ENCODE measurements around the gene P2RY2. TPM values are rescaled to one million over a fixed set of nuclear protein-coding genes. Genes with fewer than 3 reads are reported as not detected.

The P2RY2 gene
- total and polyA plus RNA-seq, 9 of the 15 experiments (the other 6 are each of a cell fraction or from before 2014, with no cell fraction given), result not detected

- Histone ChIP-seq H3K9me3 (replicated peaks; ENCODE audit: control insufficient read depth, insufficient read depth, low read depth, low read length) (no peaks in the 10 kb centered on the region), H3K27me3 (ENCODE audit: control insufficient read depth in 2 of 2, insufficient read depth in 2 of 2, low read length in 2 of 2) (peaks cover 6 to 71% of the 10 kb centered on the region in 2 experiments; a peak in 3 of 5 replicates), H3K4me1 (replicated peaks in 1 of 2; ENCODE audit: control insufficient read depth in 2 of 2, insufficient read depth in 2 of 2, low read length in 2 of 2) (peaks cover 0 to 12% of the 10 kb centered on the region in 2 experiments; a peak in 2 of 5 replicates), H3K27ac (ENCODE audit: extremely low read depth, low read depth, low read length) (no peak overlapping the region), H3K9me1 (ENCODE audit: control insufficient read depth, insufficient read depth, low read length) (no peaks in the 10 kb centered on the region), H3K4me2 (ENCODE audit: insufficient read depth, low read length) (no peak overlapping the region), H3K4me3 (no peak overlapping the region), H3K36me3 (ENCODE audit: control insufficient read depth, insufficient read depth, low read length) (no peaks in the 10 kb centered on the region), H3K9ac (ENCODE audit: insufficient read depth in 1 of 2, low read depth in 2 of 2, low read length in 2 of 2) (no peak overlapping the region), H4K20me1 (replicated peaks; ENCODE audit: control insufficient read depth, insufficient read depth, low read length) (no peaks in the 10 kb centered on the region; the same call in 1 of the 2 replicates), H2AFZ (ENCODE audit: low read depth, low read length) (no peak overlapping the region), H3K79me2 (ENCODE audit: control insufficient read depth, insufficient read depth, low read length) (no peaks in the 10 kb centered on the region)
- POLR2A ChIA-PET, result interaction anchor here (1.0 kb wide), 1 partner anchor 25 kb away, joined by 3 read pairs; no protein-coding TSS in a partner anchor
- no peak for ATAC-seq
- in situ Hi-C loops (cut with MboI), result no loop called here
- no peak for DNase-seq (ENCODE audit: extremely low read depth in 1 of 4, low spot score in 3 of 4)
- FAIRE-seq, result no peak
- CTCF ChIA-PET (ENCODE audit: low intra/inter-chr PET ratio), result no interaction called here
- BruUV-seq (replicated peaks), result no TSS peak
- intact Hi-C loops (cut with micrococcal nuclease), result no loop called here
- TF ChIP-seq HNRNPUL1 (IDR thresholded peaks at IDR 0.05; ENCODE audit: low read length) (no peak), TFAM (CRISPR knock-in tag; conservative IDR thresholded peaks at IDR 0.05) (no peak), CHCHD3 (CRISPR knock-in tag; IDR thresholded peaks at IDR 0.05) (no peak), HNRNPL (IDR thresholded peaks at IDR 0.05; ENCODE audit: low read depth, low read length) (no peak), BRF2 (IDR thresholded peaks at IDR 0.05; ENCODE audit: borderline replicate concordance, insufficient read depth, insufficient read length) (no peak), SMARCB1 (IDR thresholded peaks at IDR 0.05; ENCODE audit: insufficient read length, low read depth) (no peak)
- TF ChIP-seq, protein P1, sequence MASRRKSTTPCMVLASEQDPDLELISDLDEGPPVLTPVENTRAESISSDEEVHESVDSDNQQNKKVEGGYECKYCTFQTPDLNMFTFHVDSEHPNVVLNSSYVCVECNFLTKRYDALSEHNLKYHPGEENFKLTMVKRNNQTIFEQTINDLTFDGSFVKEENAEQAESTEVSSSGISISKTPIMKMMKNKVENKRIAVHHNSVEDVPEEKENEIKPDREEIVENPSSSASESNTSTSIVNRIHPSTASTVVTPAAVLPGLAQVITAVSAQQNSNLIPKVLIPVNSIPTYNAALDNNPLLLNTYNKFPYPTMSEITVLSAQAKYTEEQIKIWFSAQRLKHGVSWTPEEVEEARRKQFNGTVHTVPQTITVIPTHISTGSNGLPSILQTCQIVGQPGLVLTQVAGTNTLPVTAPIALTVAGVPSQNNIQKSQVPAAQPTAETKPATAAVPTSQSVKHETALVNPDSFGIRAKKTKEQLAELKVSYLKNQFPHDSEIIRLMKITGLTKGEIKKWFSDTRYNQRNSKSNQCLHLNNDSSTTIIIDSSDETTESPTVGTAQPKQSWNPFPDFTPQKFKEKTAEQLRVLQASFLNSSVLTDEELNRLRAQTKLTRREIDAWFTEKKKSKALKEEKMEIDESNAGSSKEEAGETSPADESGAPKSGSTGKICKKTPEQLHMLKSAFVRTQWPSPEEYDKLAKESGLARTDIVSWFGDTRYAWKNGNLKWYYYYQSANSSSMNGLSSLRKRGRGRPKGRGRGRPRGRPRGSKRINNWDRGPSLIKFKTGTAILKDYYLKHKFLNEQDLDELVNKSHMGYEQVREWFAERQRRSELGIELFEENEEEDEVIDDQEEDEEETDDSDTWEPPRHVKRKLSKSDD (conservative IDR thresholded peaks at IDR 0.05; ENCODE audit: low read length), result no peak
- TF ChIP-seq, protein P2, sequence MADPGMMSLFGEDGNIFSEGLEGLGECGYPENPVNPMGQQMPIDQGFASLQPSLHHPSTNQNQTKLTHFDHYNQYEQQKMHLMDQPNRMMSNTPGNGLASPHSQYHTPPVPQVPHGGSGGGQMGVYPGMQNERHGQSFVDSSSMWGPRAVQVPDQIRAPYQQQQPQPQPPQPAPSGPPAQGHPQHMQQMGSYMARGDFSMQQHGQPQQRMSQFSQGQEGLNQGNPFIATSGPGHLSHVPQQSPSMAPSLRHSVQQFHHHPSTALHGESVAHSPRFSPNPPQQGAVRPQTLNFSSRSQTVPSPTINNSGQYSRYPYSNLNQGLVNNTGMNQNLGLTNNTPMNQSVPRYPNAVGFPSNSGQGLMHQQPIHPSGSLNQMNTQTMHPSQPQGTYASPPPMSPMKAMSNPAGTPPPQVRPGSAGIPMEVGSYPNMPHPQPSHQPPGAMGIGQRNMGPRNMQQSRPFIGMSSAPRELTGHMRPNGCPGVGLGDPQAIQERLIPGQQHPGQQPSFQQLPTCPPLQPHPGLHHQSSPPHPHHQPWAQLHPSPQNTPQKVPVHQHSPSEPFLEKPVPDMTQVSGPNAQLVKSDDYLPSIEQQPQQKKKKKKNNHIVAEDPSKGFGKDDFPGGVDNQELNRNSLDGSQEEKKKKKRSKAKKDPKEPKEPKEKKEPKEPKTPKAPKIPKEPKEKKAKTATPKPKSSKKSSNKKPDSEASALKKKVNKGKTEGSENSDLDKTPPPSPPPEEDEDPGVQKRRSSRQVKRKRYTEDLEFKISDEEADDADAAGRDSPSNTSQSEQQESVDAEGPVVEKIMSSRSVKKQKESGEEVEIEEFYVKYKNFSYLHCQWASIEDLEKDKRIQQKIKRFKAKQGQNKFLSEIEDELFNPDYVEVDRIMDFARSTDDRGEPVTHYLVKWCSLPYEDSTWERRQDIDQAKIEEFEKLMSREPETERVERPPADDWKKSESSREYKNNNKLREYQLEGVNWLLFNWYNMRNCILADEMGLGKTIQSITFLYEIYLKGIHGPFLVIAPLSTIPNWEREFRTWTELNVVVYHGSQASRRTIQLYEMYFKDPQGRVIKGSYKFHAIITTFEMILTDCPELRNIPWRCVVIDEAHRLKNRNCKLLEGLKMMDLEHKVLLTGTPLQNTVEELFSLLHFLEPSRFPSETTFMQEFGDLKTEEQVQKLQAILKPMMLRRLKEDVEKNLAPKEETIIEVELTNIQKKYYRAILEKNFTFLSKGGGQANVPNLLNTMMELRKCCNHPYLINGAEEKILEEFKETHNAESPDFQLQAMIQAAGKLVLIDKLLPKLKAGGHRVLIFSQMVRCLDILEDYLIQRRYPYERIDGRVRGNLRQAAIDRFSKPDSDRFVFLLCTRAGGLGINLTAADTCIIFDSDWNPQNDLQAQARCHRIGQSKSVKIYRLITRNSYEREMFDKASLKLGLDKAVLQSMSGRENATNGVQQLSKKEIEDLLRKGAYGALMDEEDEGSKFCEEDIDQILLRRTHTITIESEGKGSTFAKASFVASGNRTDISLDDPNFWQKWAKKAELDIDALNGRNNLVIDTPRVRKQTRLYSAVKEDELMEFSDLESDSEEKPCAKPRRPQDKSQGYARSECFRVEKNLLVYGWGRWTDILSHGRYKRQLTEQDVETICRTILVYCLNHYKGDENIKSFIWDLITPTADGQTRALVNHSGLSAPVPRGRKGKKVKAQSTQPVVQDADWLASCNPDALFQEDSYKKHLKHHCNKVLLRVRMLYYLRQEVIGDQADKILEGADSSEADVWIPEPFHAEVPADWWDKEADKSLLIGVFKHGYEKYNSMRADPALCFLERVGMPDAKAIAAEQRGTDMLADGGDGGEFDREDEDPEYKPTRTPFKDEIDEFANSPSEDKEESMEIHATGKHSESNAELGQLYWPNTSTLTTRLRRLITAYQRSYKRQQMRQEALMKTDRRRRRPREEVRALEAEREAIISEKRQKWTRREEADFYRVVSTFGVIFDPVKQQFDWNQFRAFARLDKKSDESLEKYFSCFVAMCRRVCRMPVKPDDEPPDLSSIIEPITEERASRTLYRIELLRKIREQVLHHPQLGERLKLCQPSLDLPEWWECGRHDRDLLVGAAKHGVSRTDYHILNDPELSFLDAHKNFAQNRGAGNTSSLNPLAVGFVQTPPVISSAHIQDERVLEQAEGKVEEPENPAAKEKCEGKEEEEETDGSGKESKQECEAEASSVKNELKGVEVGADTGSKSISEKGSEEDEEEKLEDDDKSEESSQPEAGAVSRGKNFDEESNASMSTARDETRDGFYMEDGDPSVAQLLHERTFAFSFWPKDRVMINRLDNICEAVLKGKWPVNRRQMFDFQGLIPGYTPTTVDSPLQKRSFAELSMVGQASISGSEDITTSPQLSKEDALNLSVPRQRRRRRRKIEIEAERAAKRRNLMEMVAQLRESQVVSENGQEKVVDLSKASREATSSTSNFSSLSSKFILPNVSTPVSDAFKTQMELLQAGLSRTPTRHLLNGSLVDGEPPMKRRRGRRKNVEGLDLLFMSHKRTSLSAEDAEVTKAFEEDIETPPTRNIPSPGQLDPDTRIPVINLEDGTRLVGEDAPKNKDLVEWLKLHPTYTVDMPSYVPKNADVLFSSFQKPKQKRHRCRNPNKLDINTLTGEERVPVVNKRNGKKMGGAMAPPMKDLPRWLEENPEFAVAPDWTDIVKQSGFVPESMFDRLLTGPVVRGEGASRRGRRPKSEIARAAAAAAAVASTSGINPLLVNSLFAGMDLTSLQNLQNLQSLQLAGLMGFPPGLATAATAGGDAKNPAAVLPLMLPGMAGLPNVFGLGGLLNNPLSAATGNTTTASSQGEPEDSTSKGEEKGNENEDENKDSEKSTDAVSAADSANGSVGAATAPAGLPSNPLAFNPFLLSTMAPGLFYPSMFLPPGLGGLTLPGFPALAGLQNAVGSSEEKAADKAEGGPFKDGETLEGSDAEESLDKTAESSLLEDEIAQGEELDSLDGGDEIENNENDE (IDR thresholded peaks at IDR 0.05; ENCODE audit: low read depth, low read length), result no peak
Observed at GRCh38 chr11:73233211-73233610, 15.1 kb downstream of the P2RY2 start.

Measured in K562 (cell line).